H1 (cell line): ENCODE data around the gene C2CD4C. TPM values are rescaled to one million over a fixed set of nuclear protein-coding genes. Genes with fewer than 3 reads are reported as not detected.

Experiments used
- CTCF ChIA-PET: fragments of 300-600 bp; sonication (Branson Sonifier 250); formaldehyde crosslinking; loops from one replicate; lab custom pipeline; 2021; ENCODE audit not compliant: partially characterized antibody; lab: Charles Lee
- POLR2A ChIA-PET: fragments of 300-600 bp; sonication (Branson Sonifier 250); formaldehyde crosslinking; loops from one replicate; lab custom pipeline; 2021; ENCODE audit warnings: inconsistent platforms; ENCODE audit not compliant: partially characterized antibody; lab: Charles Lee
- DNase-seq, 2 experiments: peaks; one replicate each; pipeline versions ENCODE4 v3.0.0 to v3.0.0-alpha.2; 2010 to 2022; ENCODE audit warnings: low spot score in 2 of 2, low read depth in 1 of 2, mixed read lengths in 1 of 2
- FAIRE-seq: peaks from 2 replicates; lab custom pipeline; 2011; peaks lifted over from hg19 to GRCh38; lab: Jason Lieb, UNC
- H2AFZ ChIP-seq: 2 replicates; pipeline ENCODE4 v1.8.1; 2012; ENCODE audit warnings: low read length, inconsistent platforms
- H2AK5ac ChIP-seq: 2 replicates; pipeline ENCODE4 v1.6.1; 2013; ENCODE audit warnings: low read depth, low read length
- H2BK120ac ChIP-seq: replicated peaks from 2 replicates; pipeline ENCODE3; 2013; ENCODE audit warnings: low read depth, low read length, inconsistent platforms
- H2BK12ac ChIP-seq: 2 replicates; pipeline ENCODE4 v1.6.1; 2013; ENCODE audit warnings: low read depth, low read length
- H2BK15ac ChIP-seq: 2 replicates; pipeline ENCODE4 v1.6.1; 2013; ENCODE audit warnings: low read length
- H2BK20ac ChIP-seq: 2 replicates; pipeline ENCODE4 v1.6.1; 2013; ENCODE audit warnings: low read length
- H2BK5ac ChIP-seq: 2 replicates; pipeline ENCODE4 v1.6.1; 2013; ENCODE audit warnings: low read depth, low read length
- H3K14ac ChIP-seq: 2 replicates; pipeline ENCODE4 v1.6.1; 2013; ENCODE audit warnings: inconsistent platforms; ENCODE audit not compliant: insufficient read length
- H3K18ac ChIP-seq: 2 replicates; pipeline ENCODE4 v1.6.1; 2013; ENCODE audit warnings: low read length; ENCODE audit errors: extremely low read depth
- H3K23ac ChIP-seq: 2 replicates; pipeline ENCODE4 v1.6.1; 2013; ENCODE audit warnings: inconsistent platforms; ENCODE audit not compliant: insufficient read length
- H3K23me2 ChIP-seq: 2 replicates; pipeline ENCODE4 v1.6.1; 2013; ENCODE audit warnings: low read depth, low read length
- H3K27ac ChIP-seq: 2 replicates; pipeline ENCODE4 v1.6.1; 2011; ENCODE audit warnings: low read depth, low read length, inconsistent platforms
- H3K27me3 ChIP-seq, 4 experiments: replicated peaks in 1 of 4; 1 replicate in 1 of 4; 2 replicates in 3 of 4; pipeline versions ENCODE4 v1.6.1 to v1.8.1; 2011 to 2013; ENCODE audit warnings: low read length in 3 of 4, mild to moderate bottlenecking in 3 of 4, inconsistent platforms in 2 of 4, mixed read lengths in 2 of 4, moderate library complexity in 1 of 4; ENCODE audit not compliant: control insufficient read depth in 3 of 4, insufficient read depth in 3 of 4; ENCODE audit errors: extremely low read depth in 1 of 4
- H3K36me3 ChIP-seq, 4 experiments: 2 replicates each; pipeline versions ENCODE4 v1.6.1 to v1.8.1; 2011 to 2013; ENCODE audit warnings: mild to moderate bottlenecking in 4 of 4, low read length in 3 of 4, moderate library complexity in 2 of 4, control low read depth in 1 of 4, inconsistent platforms in 1 of 4; ENCODE audit not compliant: insufficient read depth in 4 of 4, control insufficient read depth in 2 of 4
- H3K4ac ChIP-seq: replicated peaks from 2 replicates; pipeline ENCODE3; 2013; ENCODE audit warnings: low read length, low read depth, mixed read lengths, inconsistent platforms; ENCODE audit not compliant: insufficient read length
- H3K4me1 ChIP-seq, 4 experiments: replicated peaks in 1 of 4; 1 replicate in 1 of 4; 2 replicates in 3 of 4; pipeline versions ENCODE4 v1.6.1 to v1.8.1; 2011 to 2013; ENCODE audit warnings: low read length in 3 of 4, inconsistent platforms in 2 of 4, mixed read lengths in 1 of 4; ENCODE audit not compliant: insufficient read depth in 4 of 4, control insufficient read depth in 3 of 4
- H3K4me2 ChIP-seq, 2 experiments: 2 replicates each; pipeline versions ENCODE4 v1.6.1 to v1.8.1; 2011 to 2013; ENCODE audit warnings: low read depth in 2 of 2, low read length in 2 of 2, control low read depth in 1 of 2, inconsistent platforms in 1 of 2, mild to moderate bottlenecking in 1 of 2; ENCODE audit not compliant: insufficient read depth in 1 of 2
- H3K4me3 ChIP-seq, 4 experiments: fragments of 200-600, 300-600 bp in 1 of 4; sonication (generic), shearing (Covaris generic), sonication (Bioruptor Twin) in 1 of 4; 2 replicates each; pipeline versions ENCODE4 v1.5.1 to v1.8.1; 2011 to 2016; ENCODE audit warnings: low read length in 4 of 4, low read depth in 3 of 4, control low read depth in 2 of 4, inconsistent platforms in 2 of 4, mild to moderate bottlenecking in 2 of 4, mixed read lengths in 1 of 4, moderate library complexity in 1 of 4; ENCODE audit not compliant: insufficient read depth in 2 of 4; ENCODE audit errors: extremely low read depth in 1 of 4
- H3K56ac ChIP-seq: replicated peaks from 2 replicates; pipeline ENCODE3; 2013; ENCODE audit warnings: low read depth, mild to moderate bottlenecking, mixed read lengths, low read length, inconsistent platforms; ENCODE audit not compliant: insufficient read length
- H3K79me1 ChIP-seq: 2 replicates; pipeline ENCODE4 v1.6.1; 2013; ENCODE audit warnings: low read depth, low read length, control low read depth
- H3K79me2 ChIP-seq, 2 experiments: 2 replicates each; pipeline versions ENCODE4 v1.6.1 to v1.8.1; 2012 to 2013; ENCODE audit warnings: low read length in 2 of 2, mild to moderate bottlenecking in 2 of 2, inconsistent platforms in 1 of 2; ENCODE audit not compliant: insufficient read depth in 2 of 2, control insufficient read depth in 1 of 2
- H3K9ac ChIP-seq, 4 experiments: replicated peaks in 1 of 4; 1 replicate in 1 of 4; 2 replicates in 3 of 4; pipeline versions ENCODE4 v1.6.1 to v1.8.1; 2011 to 2013; ENCODE audit warnings: low read depth in 3 of 4, low read length in 3 of 4, control low read depth in 2 of 4, mild to moderate bottlenecking in 2 of 4, moderate library complexity in 2 of 4, inconsistent platforms in 1 of 4; ENCODE audit errors: extremely low read depth in 1 of 4
- H3K9me3 ChIP-seq, 2 experiments: 2 replicates each; pipeline versions ENCODE4 v1.6.1 to v1.8.1; 2012 to 2013; ENCODE audit warnings: mild to moderate bottlenecking in 2 of 2, moderate library complexity in 2 of 2, control low read depth in 1 of 2, inconsistent platforms in 1 of 2, low read depth in 1 of 2, low read length in 1 of 2, mixed read lengths in 1 of 2; ENCODE audit not compliant: insufficient read depth in 2 of 2
- H4K20me1 ChIP-seq, 2 experiments: replicated peaks in 1 of 2; 2 replicates each; pipeline versions ENCODE3 to v1.8.1; 2011 to 2013; ENCODE audit warnings: inconsistent platforms in 2 of 2, low read length in 2 of 2, mild to moderate bottlenecking in 1 of 2; ENCODE audit not compliant: insufficient read depth in 2 of 2, control insufficient read depth in 1 of 2
- H4K5ac ChIP-seq: 2 replicates; pipeline ENCODE4 v1.6.1; 2013; ENCODE audit warnings: low read length, low read depth, mixed read lengths, inconsistent platforms; ENCODE audit not compliant: insufficient read length
- H4K8ac ChIP-seq: 2 replicates; pipeline ENCODE4 v1.8.0; 2013; ENCODE audit warnings: mild to moderate bottlenecking, moderate library complexity, low read length, inconsistent platforms; ENCODE audit not compliant: insufficient read depth; ENCODE audit errors: extremely low read depth
- H4K91ac ChIP-seq: replicated peaks from 2 replicates; pipeline ENCODE3; 2013; ENCODE audit warnings: low read length, mixed read lengths, inconsistent platforms; ENCODE audit not compliant: insufficient read length
- CBX5 ChIP-seq: fragments of 300-800, 300-1000 bp; sonication (generic); IDR thresholded peaks from 2 replicates; pipeline ENCODE4 v1.7.1; 2016; ENCODE audit warnings: antibody characterized with exemption, low read length, low read depth
- CBX8 ChIP-seq: fragments of 300-800, 300-1000 bp; sonication (generic); IDR thresholded peaks from 2 replicates; pipeline ENCODE4 v1.7.1; 2016; ENCODE audit warnings: low read depth, low read length, borderline replicate concordance
- CHD1 ChIP-seq: IDR thresholded peaks from 2 replicates; pipeline ENCODE4 v1.6.1; 2012; ENCODE audit warnings: low read depth, low read length, improper control_type of control experiment
- GTF2F1 ChIP-seq: IDR thresholded peaks from 2 replicates; pipeline ENCODE4 v1.6.1; 2012; ENCODE audit warnings: low read depth, low read length, improper control_type of control experiment, borderline replicate concordance
- JUN ChIP-seq: IDR thresholded peaks from 2 replicates; pipeline ENCODE4 v1.6.1; 2011; ENCODE audit warnings: low read depth, mild to moderate bottlenecking, improper control_type of control experiment, low read length
- POLR2A ChIP-seq, 2 experiments: IDR thresholded peaks; 1 replicate in 1 of 2; 2 replicates in 1 of 2; pipeline ENCODE4 v1.6.1; 2011; ENCODE audit warnings: low read depth in 2 of 2, low read length in 2 of 2, mild to moderate bottlenecking in 2 of 2; ENCODE audit errors: control extremely low read depth in 1 of 2
- RAD21 ChIP-seq, 2 experiments: IDR thresholded peaks in 1 of 2; conservative IDR thresholded peaks in 1 of 2; 2 replicates each; pipeline ENCODE4 v1.6.1; 2011; ENCODE audit warnings: low read depth in 2 of 2, low read length in 2 of 2, improper control_type of control experiment in 1 of 2, inconsistent platforms in 1 of 2, mild to moderate bottlenecking in 1 of 2, moderate library complexity in 1 of 2
- SAP30 ChIP-seq: fragments of 300-600 bp; sonication (generic); IDR thresholded peaks from 2 replicates; pipeline ENCODE4 v1.7.1; 2012; ENCODE audit warnings: low read length, moderate library complexity, mild to moderate bottlenecking, inconsistent platforms; ENCODE audit not compliant: insufficient read depth, insufficient replicate concordance
- SIX5 ChIP-seq: IDR thresholded peaks from 2 replicates; pipeline ENCODE4 v1.6.1; 2011; ENCODE audit warnings: mild to moderate bottlenecking, low read depth, low read length
- SP4 ChIP-seq: IDR thresholded peaks from 2 replicates; pipeline ENCODE4 v1.6.1; 2012; ENCODE audit warnings: low read length, inconsistent platforms
- TAF1 ChIP-seq: IDR thresholded peaks from 2 replicates; pipeline ENCODE4 v1.6.1; 2011; ENCODE audit warnings: mild to moderate bottlenecking, low read depth, low read length
- YY1 ChIP-seq: IDR thresholded peaks from 2 replicates; pipeline ENCODE4 v1.6.1; 2011; ENCODE audit warnings: low read depth, mild to moderate bottlenecking, low read length
- WGBS, 2 experiments: shearing (Covaris generic) in 1 of 2; methylation state at CpG; one replicate each; pipeline versions ENCODE4 v1.1.6 to v1.1.7; 2013 to 2015; ENCODE audit warnings: low lambda C conversion rate in 2 of 2, mixed read lengths in 2 of 2, inconsistent platforms in 1 of 2, low coverage in 1 of 2, missing lambda C conversion rate in 1 of 2; ENCODE audit not compliant: insufficient replicate concordance in 2 of 2, insufficient coverage in 1 of 2, insufficient read length in 1 of 2; ENCODE audit errors: extremely low coverage in 1 of 2, missing lambda C conversion rate in 1 of 2; 5-methylcytosine and 5-hydroxymethylcytosine counted together
- polyA plus RNA-seq, 7 experiments: library from polyadenylated mRNA; depleted of rRNA in 3 of 7; stranded (reverse) in 5 of 7; unstranded in 2 of 7; fragments of >200 nt in 5 of 7; fragments of 200-250 nt in 2 of 7; gene quantifications; 1 replicate in 5 of 7; 2 replicates in 1 of 7; 4 replicates in 1 of 7; pipeline versions ENCODE4 v1.2.1 to v1.2.3, GENCODE V29; 2011 to 2013; ENCODE audit warnings: missing spikeins in 2 of 7, mixed read lengths in 2 of 7
- total RNA-seq: library from RNA; stranded (reverse); fragmentation: NEBNext Ultra II Directional; extraction: Animal tissue kit (Norgen Biotek cat#: 25700); gene quantifications from 2 replicates; pipeline ENCODE4 v1.2.1, GENCODE V29; 2021
- TF ChIP-seq, protein P1 (sequence below): IDR thresholded peaks from 2 replicates; pipeline ENCODE4 v1.6.1; 2012; ENCODE audit warnings: inconsistent platforms
- TF ChIP-seq, protein P2 (sequence below): IDR thresholded peaks from 2 replicates; pipeline ENCODE4 v1.6.1; 2011; ENCODE audit warnings: low read depth, mild to moderate bottlenecking, low read length; ENCODE audit not compliant: insufficient read depth

The C2CD4C gene
- total and polyA plus RNA-seq, 2 of the 8 experiments (the other 6 are each of a cell fraction or from before 2014, with no cell fraction given), result 3.8 to 6.3 TPM

DNA sequence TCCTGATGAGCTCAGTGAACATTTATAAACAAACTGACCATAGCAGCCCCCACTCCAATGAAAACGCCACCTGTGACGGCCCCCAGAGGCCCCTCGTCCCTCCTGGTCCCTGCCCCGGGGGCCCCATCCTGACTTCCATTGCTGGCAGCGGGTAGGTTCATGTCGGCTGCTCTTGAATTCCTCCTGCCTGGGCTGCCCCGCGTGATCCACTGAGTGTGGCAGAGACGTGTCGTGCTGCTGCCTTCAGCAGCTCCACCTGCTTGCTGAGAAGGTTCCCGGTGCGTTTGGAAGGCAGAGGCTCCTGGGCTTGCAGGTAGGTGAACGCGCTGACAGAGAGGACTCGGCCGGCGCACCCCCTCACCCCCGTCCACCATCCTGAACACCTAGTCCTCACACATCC lies 11.6 kb downstream of the C2CD4C start:
- H3K9ac ChIP-seq, result no peak overlapping the region
- ChIA-PET CTCF (interaction anchor here (0.6 to 2.6 kb wide), 5 partner anchors 13 to 116 kb away, joined by 3 to 10 read pairs (median 4); no protein-coding TSS in a partner anchor), POLR2A (no interaction called here)
- no peak overlapping the region for H3K56ac ChIP-seq
- H3K79me1 ChIP-seq, result no peaks in the 10 kb centered on the region
- no peak overlapping the region for H3K4me3 ChIP-seq
- peaks cover 19% of the 10 kb centered on the region for H3K23me2 ChIP-seq
- peaks cover 9 to 13% of the 10 kb centered on the region in 2 experiments; a peak in 3 of 4 replicates for H3K9me3 ChIP-seq
- H2BK12ac ChIP-seq, result no peak overlapping the region
- H3K23ac ChIP-seq, result no peak overlapping the region
- H2AFZ ChIP-seq, result no peak overlapping the region
- no peaks in the 10 kb centered on the region for H3K36me3 ChIP-seq
- no peak overlapping the region for H3K27ac ChIP-seq
- no peak overlapping the region for H2BK15ac ChIP-seq
- no peak overlapping the region for H2BK120ac ChIP-seq
- peaks cover 0 to 3% of the 10 kb centered on the region in 2 experiments for H4K20me1 ChIP-seq
- H2BK5ac ChIP-seq, result no peak overlapping the region
- H3K14ac ChIP-seq, result no peak overlapping the region
- H3K4ac ChIP-seq, result no peak overlapping the region
- H3K4me2 ChIP-seq, result no peak overlapping the region
- H3K18ac ChIP-seq, result no peak overlapping the region
- no peaks in the 10 kb centered on the region for H3K4me1 ChIP-seq
- H2BK20ac ChIP-seq, result no peak overlapping the region
- no peak overlapping the region for H4K5ac ChIP-seq
- FAIRE-seq, result no peak
- no peak overlapping the region for H4K91ac ChIP-seq
- 90% methylated on average over 18 of the region's 18 CpGs; no CpG with 5 or more reads in 1 of the 2 experiments for WGBS, 2 experiments
- peaks cover 0 to 2% (median 0%) of the 10 kb centered on the region in 4 experiments; a peak in 2 of 7 replicates for H3K27me3 ChIP-seq
- H3K79me2 ChIP-seq, result no peaks in the 10 kb centered on the region
- DNase-seq, result no peak
- H4K8ac ChIP-seq, result no peak overlapping the region
- H2AK5ac ChIP-seq, result 0 out of 2 replicates have a peak overlapping the region, but pooled peaks have one; percentile 39
- no peak for TF ChIP-seq CBX5
- TF ChIP-seq GTF2F1, result no peak
- TF ChIP-seq SIX5, result no peak
- no peak for TF ChIP-seq SP4
- TF ChIP-seq, protein P1, sequence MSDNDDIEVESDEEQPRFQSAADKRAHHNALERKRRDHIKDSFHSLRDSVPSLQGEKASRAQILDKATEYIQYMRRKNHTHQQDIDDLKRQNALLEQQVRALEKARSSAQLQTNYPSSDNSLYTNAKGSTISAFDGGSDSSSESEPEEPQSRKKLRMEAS, result no peak
- no peak for TF ChIP-seq JUN
- TF ChIP-seq CBX8, result no peak
- no peak for TF ChIP-seq CHD1
- TF ChIP-seq, protein P2, sequence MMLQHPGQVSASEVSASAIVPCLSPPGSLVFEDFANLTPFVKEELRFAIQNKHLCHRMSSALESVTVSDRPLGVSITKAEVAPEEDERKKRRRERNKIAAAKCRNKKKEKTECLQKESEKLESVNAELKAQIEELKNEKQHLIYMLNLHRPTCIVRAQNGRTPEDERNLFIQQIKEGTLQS, result no peak
- TF ChIP-seq RAD21 (IDR thresholded peaks at IDR 0.05 in 1 of 2, conservative IDR thresholded peaks at IDR 0.05 in 1 of 2; ENCODE audit: low read depth in 2 of 2, low read length in 2 of 2), result no peak
- TF ChIP-seq POLR2A (IDR thresholded peaks at IDR 0.05; ENCODE audit: control extremely low read depth in 1 of 2, low read depth in 2 of 2, low read length in 2 of 2), result no peak
- TF ChIP-seq SAP30, result no peak
- TF ChIP-seq TAF1, result no peak
- no peak for TF ChIP-seq YY1
